HCT116 (cell line): Measurements from ENCODE around the gene EPHB2. TPM values are rescaled to one million over a fixed set of nuclear protein-coding genes. Genes with fewer than 3 reads are reported as not detected.
A peak's percentile ranks its signal among the peaks of the same experiment; 100 is the strongest.

ENCODE experiments used
- ATAC-seq: fragments of 200-7000 bp; cut with Tn5 transposase; 2 replicates; pipeline ENCODE4 v1.9.1; 2020; ENCODE audit warnings: mild to moderate bottlenecking, moderate library complexity
- BruUV-seq: library from RNA; stranded (reverse); fragments of 400-500 nt; replicated peaks from 2 replicates; lab custom pipeline; 2021; lab: Mats Ljungman, UMichigan
- CTCF ChIA-PET: fragments of 300-600 bp; sonication (Branson Sonifier 250); formaldehyde crosslinking; loops from one replicate; lab custom pipeline; 2021; ENCODE audit warnings: antibody characterized with exemption; lab: Charles Lee
- POLR2A ChIA-PET: fragments of 300-600, 350-600 bp; sonication (Branson Sonifier 250); formaldehyde crosslinking; loops from one replicate; lab custom pipeline; 2021; ENCODE audit warnings: antibody characterized with exemption; lab: Charles Lee
- RAD21 ChIA-PET, 2 experiments: fragments of 300-600 bp; sonication (Branson Sonifier 250); formaldehyde crosslinking; loops; one replicate each; lab custom pipeline; 2023; ENCODE audit warnings: low total read pairs in 2 of 2; ENCODE audit not compliant: uncharacterized antibody in 2 of 2, unreplicated experiment in 2 of 2, low non-redundant PET in 1 of 2; lab: Charles Lee
- DNase-seq: peaks from one replicate; pipeline ENCODE4 v3.0.0-alpha.2; 2010; ENCODE audit warnings: low read depth, low spot score
- H2AFZ ChIP-seq: fragments of 200-600 bp; shearing (Covaris generic), sonication (generic); 2 replicates; pipeline ENCODE4 v1.6.1; 2017; ENCODE audit warnings: low read depth, mixed run types, mixed read lengths, antibody characterized with exemption, low read length; ENCODE audit not compliant: poor library complexity, severe bottlenecking
- H3K27ac ChIP-seq: 2 replicates; pipeline ENCODE4 v1.5.1; 2012; ENCODE audit warnings: low read depth, low read length
- H3K27me3 ChIP-seq: fragments of 200-600 bp; sonication (generic); 2 replicates; pipeline ENCODE4 v1.6.1; 2016; ENCODE audit warnings: mixed run types, low read length, mixed read lengths; ENCODE audit not compliant: insufficient read depth
- H3K36me3 ChIP-seq, 2 experiments: fragments of 200-500 bp in 1 of 2; fragments of 200-600 bp in 1 of 2; sonication (Bioruptor generic) in 1 of 2; sonication (generic) in 1 of 2; 2 replicates each; pipeline versions ENCODE4 v1.5.1 to v1.6.1; 2014 to 2016; ENCODE audit warnings: low read length in 2 of 2, inconsistent platforms in 1 of 2, mixed read lengths in 1 of 2, mixed run types in 1 of 2; ENCODE audit not compliant: insufficient read depth in 2 of 2, control insufficient read depth in 1 of 2
- H3K4me1 ChIP-seq, 2 experiments: fragments of 200-600 bp in 1 of 2; sonication (generic) in 1 of 2; 2 replicates each; pipeline versions ENCODE4 v1.5.1 to v1.6.1; 2012 to 2017; ENCODE audit warnings: low read length in 2 of 2, inconsistent platforms in 1 of 2, mild to moderate bottlenecking in 1 of 2, mixed read lengths in 1 of 2, mixed run types in 1 of 2, moderate library complexity in 1 of 2; ENCODE audit not compliant: insufficient read depth in 2 of 2, control insufficient read depth in 1 of 2
- H3K4me2 ChIP-seq: fragments of 200-600 bp; sonication (generic); 2 replicates; pipeline ENCODE4 v1.6.1; 2017; ENCODE audit warnings: mixed run types, low read length, mixed read lengths
- H3K4me3 ChIP-seq, 2 experiments: fragments of 200-600 bp in 1 of 2; sonication (generic) in 1 of 2; replicated peaks in 1 of 2; 2 replicates each; pipeline ENCODE4 v1.5.1; 2011 to 2016; ENCODE audit warnings: low read length in 2 of 2, control low read depth in 1 of 2, low read depth in 1 of 2, mild to moderate bottlenecking in 1 of 2, mixed read lengths in 1 of 2, mixed run types in 1 of 2
- H3K79me2 ChIP-seq: fragments of 200-600 bp; sonication (generic); 2 replicates; pipeline ENCODE4 v1.6.1; 2017; ENCODE audit warnings: mild to moderate bottlenecking, mixed run types, low read length, moderate library complexity, mixed read lengths; ENCODE audit not compliant: insufficient read depth
- H3K9ac ChIP-seq: fragments of 200-600 bp; sonication (generic); 2 replicates; pipeline ENCODE4 v1.6.1; 2016; ENCODE audit warnings: low read length, mixed read lengths
- H3K9me2 ChIP-seq: fragments of 200-600 bp; sonication (generic), shearing (Covaris generic); 2 replicates; pipeline ENCODE4 v1.6.1; 2017; ENCODE audit warnings: mixed run types, mild to moderate bottlenecking, moderate library complexity; ENCODE audit not compliant: insufficient read depth
- H3K9me3 ChIP-seq, 2 experiments: fragments of 200-500 bp in 1 of 2; fragments of 200-600 bp in 1 of 2; sonication (Bioruptor generic) in 1 of 2; sonication (generic) in 1 of 2; 2 replicates each; pipeline ENCODE4 v1.6.1; 2014 to 2017; ENCODE audit warnings: low read length in 2 of 2, mixed read lengths in 2 of 2, inconsistent platforms in 1 of 2, low read depth in 1 of 2, mild to moderate bottlenecking in 1 of 2, mixed run types in 1 of 2, moderate library complexity in 1 of 2; ENCODE audit not compliant: control insufficient read depth in 1 of 2, insufficient read depth in 1 of 2
- H4K20me1 ChIP-seq: fragments of 200-600 bp; sonication (generic), shearing (Covaris generic); 2 replicates; pipeline ENCODE4 v1.6.1; 2017; ENCODE audit warnings: mixed run types, mild to moderate bottlenecking, moderate library complexity; ENCODE audit not compliant: insufficient read depth
- CBX3 ChIP-seq: IDR thresholded peaks from 2 replicates; pipeline ENCODE4 v1.6.1; 2012; ENCODE audit warnings: low read depth
- ELF1 ChIP-seq: IDR thresholded peaks from 2 replicates; pipeline ENCODE4 v1.6.1; 2012; ENCODE audit warnings: low read depth, borderline replicate concordance
- EZH2 ChIP-seq: fragments of 200-600 bp; sonication (generic); IDR thresholded peaks from 2 replicates; pipeline ENCODE4 v1.6.1; 2017; ENCODE audit warnings: antibody characterized with exemption, mixed run types
- POLR2A ChIP-seq: IDR thresholded peaks from 2 replicates; pipeline ENCODE4 v1.7.0; 2011; ENCODE audit warnings: borderline replicate concordance; ENCODE audit not compliant: insufficient read depth, insufficient read length; ENCODE audit errors: extremely low read depth
- SIN3A ChIP-seq: IDR thresholded peaks from 2 replicates; pipeline ENCODE4 v1.6.1; 2012; ENCODE audit warnings: low read depth
- TCF7L2 ChIP-seq: IDR thresholded peaks from 2 replicates; pipeline ENCODE4 v1.7.0; 2011; ENCODE audit warnings: borderline replicate concordance, inconsistent platforms; ENCODE audit not compliant: insufficient read depth, insufficient read length; ENCODE audit errors: extremely low read depth
- ZFX ChIP-seq: fragments of 450-650 bp; IDR thresholded peaks from 2 replicates; pipeline ENCODE4 v1.6.1; 2017
- intact Hi-C: fragments of 100-400 bp; cut with micrococcal nuclease; formaldehyde crosslinking; loops from 2 replicates; pipeline ENCODE4 v1.10.0; 2022
- total RNA-seq: library from RNA; stranded (reverse); gene quantifications from one replicate; pipeline ENCODE4 v1.2.1, GENCODE V29; 2021; ENCODE audit not compliant: unreplicated experiment
- TF ChIP-seq, protein P1 (sequence below): IDR thresholded peaks from 2 replicates; pipeline ENCODE4 v1.6.1; 2012
- TF ChIP-seq, protein P2 (sequence below): IDR thresholded peaks from 2 replicates; pipeline ENCODE4 v1.6.1; 2012; ENCODE audit warnings: low read depth

The EPHB2 gene
- total RNA-seq, 1 experiment from 2014 or later, result 19.5 TPM

DNA sequence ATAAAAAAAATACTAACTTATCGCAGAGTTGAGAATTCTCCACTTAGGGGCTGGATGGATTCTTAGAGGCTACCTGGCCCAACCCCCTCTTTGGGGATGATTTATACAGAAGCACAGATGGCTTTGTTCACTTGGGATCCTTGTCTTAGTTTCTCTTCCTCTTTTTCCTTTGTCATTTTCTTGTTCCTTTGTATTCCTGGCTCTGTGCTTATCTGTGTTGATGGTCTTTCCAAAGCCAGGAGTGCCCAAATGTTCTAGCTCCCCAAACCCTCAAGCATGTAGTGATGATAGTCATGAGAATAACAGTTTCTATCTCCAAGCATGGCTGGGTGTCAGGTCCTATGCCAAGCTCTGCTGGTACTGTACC is 27.4 kb downstream of the EPHB2 start (continued):
- TF ChIP-seq CBX3, result no peak
- no peak for TF ChIP-seq POLR2A
- no peak for TF ChIP-seq ELF1
- TF ChIP-seq, all 23 proteins: peak for 0

DNA sequence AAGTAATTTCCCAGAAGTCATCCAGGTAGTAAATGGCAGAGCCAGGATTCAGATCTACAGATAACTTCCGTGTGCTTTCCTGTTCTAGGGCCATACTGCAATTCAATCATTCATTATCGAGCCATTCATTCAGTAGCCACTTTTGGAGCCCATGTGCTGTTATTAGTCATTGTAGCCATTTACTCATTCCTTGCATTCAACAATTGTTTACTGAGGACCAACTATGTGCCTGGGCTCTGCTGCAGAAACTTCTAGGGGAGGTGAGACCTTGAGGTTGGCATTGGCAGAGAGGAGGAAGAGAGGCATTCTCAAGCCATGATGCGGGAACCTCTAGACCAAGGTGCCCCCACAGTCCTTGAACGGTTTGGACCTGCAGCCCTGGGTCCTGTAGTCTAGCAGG is 27.9 kb downstream of the EPHB2 start:
- Histone ChIP-seq H3K4me3 (no peak overlapping the region), H3K36me3 (no peaks in the 10 kb centered on the region), H3K27ac (no peak overlapping the region), H3K9me3 (no peaks in the 10 kb centered on the region), H3K4me2 (peak overlapping the region; percentile 49), H3K27me3 (no peaks in the 10 kb centered on the region), H3K9ac (no peak overlapping the region), H2AFZ (no peak overlapping the region), H3K4me1 (peaks cover 17 to 44% of the 10 kb centered on the region in 2 experiments), H3K79me2 (no peaks in the 10 kb centered on the region), H4K20me1 (no peaks in the 10 kb centered on the region), H3K9me2 (no peaks in the 10 kb centered on the region)
- no TSS peak for BruUV-seq
- peak; percentile 7; the same call in 1 of the 2 replicates for ATAC-seq
- intact Hi-C loops, result no loop called here
- TF ChIP-seq, protein P1, sequence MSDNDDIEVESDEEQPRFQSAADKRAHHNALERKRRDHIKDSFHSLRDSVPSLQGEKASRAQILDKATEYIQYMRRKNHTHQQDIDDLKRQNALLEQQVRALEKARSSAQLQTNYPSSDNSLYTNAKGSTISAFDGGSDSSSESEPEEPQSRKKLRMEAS, result peak; percentile 26; the same call in 1 of the 2 replicates
- TF ChIP-seq TCF7L2, result no peak
- TF ChIP-seq, protein P2, sequence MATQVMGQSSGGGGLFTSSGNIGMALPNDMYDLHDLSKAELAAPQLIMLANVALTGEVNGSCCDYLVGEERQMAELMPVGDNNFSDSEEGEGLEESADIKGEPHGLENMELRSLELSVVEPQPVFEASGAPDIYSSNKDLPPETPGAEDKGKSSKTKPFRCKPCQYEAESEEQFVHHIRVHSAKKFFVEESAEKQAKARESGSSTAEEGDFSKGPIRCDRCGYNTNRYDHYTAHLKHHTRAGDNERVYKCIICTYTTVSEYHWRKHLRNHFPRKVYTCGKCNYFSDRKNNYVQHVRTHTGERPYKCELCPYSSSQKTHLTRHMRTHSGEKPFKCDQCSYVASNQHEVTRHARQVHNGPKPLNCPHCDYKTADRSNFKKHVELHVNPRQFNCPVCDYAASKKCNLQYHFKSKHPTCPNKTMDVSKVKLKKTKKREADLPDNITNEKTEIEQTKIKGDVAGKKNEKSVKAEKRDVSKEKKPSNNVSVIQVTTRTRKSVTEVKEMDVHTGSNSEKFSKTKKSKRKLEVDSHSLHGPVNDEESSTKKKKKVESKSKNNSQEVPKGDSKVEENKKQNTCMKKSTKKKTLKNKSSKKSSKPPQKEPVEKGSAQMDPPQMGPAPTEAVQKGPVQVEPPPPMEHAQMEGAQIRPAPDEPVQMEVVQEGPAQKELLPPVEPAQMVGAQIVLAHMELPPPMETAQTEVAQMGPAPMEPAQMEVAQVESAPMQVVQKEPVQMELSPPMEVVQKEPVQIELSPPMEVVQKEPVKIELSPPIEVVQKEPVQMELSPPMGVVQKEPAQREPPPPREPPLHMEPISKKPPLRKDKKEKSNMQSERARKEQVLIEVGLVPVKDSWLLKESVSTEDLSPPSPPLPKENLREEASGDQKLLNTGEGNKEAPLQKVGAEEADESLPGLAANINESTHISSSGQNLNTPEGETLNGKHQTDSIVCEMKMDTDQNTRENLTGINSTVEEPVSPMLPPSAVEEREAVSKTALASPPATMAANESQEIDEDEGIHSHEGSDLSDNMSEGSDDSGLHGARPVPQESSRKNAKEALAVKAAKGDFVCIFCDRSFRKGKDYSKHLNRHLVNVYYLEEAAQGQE, result no peak
- TF ChIP-seq CBX3, result no peak
- TF ChIP-seq EZH2, result no peak
- TF ChIP-seq POLR2A, result no peak
- no peak for TF ChIP-seq ZFX
- no peak for TF ChIP-seq SIN3A
- ChIA-PET CTCF (no interaction called here), POLR2A (no interaction called here), RAD21 (no interaction called here)
- DNase-seq, result no peak
